Activated CD4-positive, CD25-positive, alpha-beta regulatory T cell treated with anti-CD3 and anti-CD28 coated beads, Interleukin-2, amount 50 U/mL, for 72 hours (primary cell): ENCODE results near the gene TEC.
"Not testable (repeated sequence)": the region's sequence is repeated elsewhere in the genome, so short reads cannot be mapped to it uniquely, and the experiment has no call there.

Source experiments
- DNase-seq: peaks from one replicate; pipeline ENCODE4 v3.0.0; 2021

The TEC gene

DNA sequence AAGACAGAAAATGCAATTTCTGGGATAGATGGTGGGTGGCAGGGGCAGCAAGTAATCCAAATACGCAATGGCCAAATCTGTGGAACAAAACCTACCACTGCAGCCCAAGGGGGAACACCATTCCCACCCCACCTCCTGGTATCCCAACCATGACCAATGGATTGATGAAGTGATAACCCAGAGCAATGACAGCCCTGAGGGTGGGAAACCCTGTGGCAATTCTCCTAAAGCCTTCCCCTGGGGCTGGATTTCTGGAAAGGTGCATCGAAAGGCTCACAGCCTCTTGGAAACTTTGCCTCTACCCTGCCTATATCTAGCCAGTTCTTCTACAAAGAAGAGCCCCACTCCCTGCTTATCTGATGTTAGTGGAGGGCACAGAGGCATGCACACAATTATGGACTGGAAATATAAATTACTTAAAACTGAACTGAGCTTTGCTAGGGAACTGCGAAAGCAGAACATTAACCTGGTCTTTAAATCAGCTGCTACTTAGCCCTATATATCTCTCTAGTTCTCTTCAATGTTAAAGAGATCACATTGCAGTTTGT is 75.6 kb downstream of the TEC start:
- DNase-seq: no peak

DNA sequence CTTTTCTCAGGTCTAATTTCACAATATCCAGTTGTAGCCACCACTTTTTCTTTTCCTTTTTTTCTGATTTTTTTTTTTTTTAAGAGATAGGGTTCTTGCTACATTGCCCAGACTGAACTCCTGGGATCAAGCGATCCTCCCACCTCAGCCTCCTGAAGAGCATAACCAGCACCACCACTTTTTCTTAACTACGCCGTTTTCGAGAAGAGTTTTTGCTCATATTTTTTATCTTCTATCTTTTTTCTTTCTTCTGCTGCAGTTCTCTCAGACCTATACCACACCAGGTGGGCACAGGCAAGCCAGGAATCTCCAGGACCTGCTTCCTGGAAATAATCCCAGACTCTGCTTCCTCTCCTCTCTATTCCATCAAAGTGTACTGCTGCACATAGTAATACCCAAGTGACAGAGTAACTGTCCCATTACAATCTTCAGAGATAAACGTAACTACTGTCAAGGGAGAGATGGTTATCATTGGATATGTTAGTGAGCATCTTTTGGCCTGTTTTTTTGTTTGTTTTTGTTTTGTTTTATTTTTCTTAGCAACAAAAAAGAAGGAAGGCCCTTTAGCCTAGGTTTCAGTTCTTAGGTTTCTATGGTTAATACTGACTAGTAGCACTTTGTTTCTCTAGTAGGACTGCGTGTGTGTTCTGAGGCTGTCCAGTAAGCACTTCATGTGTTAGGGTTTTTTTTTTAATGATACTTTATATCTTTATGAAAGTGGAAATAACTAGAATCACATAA is 76.4 kb downstream of the TEC start:
- DNase-seq: no peak

DNA sequence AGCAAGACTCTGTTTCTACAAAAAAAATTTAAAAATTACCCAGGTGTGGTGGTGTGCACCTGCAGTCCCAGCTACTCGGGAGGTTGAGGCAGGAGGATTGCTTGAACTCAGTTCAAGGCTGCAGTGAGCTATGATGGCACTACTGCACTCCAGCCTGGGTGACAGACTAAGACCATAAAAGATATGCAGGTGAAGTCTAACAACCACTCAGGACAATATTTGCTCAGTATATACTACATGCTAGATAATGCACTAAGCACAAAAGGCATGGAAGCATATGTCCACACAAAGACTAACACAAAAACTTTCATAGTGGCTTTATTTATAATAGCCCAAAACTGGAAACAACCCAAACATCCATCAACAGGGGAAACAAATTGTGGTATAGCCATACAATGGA is 77.9 kb downstream of the TEC start:
- DNase-seq: no peak

DNA sequence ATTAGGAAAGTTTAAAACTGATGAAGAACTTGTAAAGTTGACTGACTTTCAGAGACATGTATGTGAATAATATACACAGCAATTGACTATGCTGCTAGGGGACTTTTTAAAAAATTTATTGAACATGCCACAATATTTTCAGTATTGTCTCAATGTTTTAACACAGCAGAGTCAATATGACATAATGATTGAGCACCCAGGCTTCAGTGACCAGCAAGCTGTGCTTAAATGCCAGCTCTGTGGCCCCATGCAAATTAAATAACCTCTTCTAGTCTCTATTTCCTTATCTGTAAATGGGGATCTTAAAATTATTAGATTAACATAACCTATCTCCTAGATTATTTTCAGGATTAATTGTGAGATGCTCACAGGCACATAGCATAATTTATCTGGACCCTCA is 78.8 kb downstream of the TEC start:
- no peak for DNase-seq

DNA sequence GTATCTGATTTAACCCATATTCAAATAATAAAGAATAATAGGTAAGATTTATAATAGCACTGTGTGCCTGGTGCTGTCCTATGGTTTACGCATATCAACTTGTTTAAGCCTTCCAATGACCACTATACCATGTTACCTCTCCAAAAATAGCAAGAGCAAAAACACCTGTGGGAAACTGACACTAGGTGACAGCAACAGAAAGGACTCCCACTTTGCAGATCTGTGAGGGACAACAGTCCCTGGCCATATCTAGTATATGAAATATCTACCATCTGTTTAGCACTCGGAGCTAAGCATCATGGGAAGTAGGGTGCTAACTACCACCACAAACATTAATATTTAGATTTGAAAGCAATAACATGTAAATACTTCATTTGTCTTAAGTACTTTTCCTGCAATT is 79.9 kb downstream of the TEC start:
- DNase-seq: no peak

DNA sequence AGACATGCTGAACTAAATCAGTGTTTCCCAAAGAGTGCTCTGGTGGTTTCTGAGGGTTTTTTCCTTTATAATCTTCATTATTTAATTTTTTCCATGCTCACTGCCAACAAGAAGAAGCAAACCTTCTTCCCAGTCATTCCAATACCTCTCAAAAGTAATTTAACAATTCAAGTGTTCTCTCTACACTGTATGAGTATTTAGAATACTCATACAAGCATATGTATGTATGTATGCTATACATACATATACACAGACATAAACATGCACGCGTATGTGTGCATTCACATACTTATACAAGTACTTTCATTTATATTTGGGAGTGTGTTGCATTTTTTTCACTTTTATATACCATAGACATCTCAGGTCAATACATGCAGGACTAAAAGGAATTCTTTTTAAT is 81.2 kb downstream of the TEC start:
- no peak for DNase-seq

DNA sequence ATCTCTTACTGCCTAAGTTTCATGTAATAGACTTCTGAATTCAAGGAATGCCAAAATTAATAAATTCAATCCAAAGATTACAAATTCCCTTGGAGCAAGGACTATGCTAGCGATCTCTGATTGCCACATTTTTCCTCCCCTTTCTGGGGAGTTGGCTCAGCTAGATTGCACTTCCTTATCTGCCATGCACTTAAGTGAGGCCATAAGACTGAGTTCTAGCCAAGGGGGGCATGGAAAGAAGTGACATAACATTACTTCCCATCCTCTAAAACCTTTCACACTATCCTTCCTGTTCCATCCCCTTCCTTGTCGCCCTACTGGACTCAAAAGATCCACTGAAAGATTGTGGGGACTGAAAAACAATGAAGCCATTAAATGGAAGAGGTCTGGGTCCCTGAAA is 81.8 kb downstream of the TEC start:
- no peak for DNase-seq

DNA sequence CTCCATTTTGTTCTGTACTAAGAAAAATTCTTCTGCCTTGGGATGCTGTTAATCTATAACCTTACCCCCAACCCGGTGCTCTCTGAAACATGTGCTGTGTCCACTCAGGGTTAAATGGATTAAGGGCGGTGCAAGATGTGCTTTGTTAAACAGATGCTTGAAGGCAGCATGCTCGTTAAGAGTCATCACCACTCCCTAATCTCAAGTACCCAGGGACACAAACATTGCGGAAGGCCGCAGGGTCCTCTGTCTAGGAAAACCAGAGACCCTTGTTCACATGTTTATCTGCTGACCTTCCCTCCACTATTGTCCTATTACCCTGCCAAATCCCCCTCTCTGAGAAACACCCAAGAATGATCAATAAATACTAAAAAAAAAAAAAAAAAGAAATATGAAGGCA is 82.6 kb downstream of the TEC start:
- DNase-seq: not testable (repeated sequence)

DNA sequence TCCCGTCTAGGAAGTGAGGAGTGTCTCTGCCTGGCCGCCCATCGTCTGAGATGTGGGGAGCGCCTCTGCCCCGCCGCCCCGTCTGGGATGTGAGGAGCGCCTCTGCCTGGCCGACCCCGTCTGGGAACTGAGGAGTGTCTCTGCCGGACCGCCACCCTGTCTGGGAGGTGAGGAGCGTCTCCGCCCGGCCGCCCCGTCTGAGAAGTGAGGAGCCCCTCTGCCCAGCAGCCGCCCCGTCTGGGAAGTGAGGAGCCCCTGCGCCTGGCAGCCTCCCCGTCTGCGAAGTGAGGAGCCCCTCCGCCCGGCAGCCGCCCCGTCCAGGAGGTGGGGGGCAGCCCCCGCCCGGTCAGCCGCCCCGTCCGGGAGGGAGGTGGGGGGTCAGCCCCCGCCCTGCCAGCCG is 83.2 kb downstream of the TEC start:
- DNase-seq: not testable (repeated sequence)

DNA sequence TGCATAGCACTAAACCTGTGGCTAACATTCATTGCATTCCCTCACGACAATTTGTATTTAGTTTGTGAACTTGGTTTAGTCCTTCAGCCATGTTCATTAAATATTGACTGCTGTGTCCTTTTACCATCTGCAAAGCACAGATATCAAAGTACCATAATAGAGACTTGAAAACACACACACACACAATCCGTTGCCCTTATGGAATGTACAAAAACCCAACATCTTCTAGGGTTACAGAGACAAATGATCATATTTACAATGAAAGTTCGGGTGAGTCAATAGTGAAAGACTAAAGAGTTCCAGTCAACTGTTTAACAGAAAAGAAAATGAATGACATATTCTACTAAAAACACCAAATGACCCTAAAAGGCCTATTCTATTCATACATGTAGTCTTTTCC is 84.8 kb downstream of the TEC start:
- no peak for DNase-seq

DNA sequence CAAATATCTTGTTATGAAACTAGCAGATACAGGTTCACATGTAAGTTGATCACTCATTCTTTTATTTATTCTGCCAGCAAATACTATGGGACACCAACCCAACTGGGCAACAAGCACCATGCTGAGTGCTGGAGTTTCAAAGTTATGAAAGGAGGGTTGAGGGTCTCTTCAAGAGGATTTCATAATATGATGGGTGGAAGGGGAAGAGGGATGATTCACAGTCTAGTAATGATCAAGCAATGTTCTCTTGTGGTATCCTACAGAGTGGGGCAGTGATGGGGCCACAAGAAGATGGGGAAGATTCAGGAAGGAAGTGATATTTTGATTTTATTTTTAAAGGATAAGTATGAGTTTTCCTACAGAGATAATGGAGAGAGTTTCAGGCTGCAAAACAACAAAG is 89.4 kb downstream of the TEC start:
- DNase-seq: no peak

DNA sequence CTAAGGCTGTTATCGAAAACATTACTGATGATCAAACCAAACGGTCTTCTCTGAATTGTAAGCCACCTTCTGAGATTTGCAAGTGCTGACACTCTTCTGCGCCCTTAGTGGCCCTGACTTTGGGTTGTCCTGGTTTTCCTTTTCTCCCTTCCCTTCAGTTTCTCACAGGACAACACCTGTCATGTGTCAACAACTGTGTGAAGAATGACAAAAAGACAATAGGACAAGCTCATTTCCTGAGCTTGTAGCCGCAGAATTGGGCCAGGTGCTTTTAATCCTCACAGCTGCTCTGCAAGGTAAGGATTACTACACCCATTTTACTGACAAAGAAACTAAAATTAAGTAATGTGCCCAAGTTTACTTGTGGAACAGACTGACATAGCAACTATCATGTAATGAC is 90.7 kb downstream of the TEC start:
- no peak for DNase-seq

DNA sequence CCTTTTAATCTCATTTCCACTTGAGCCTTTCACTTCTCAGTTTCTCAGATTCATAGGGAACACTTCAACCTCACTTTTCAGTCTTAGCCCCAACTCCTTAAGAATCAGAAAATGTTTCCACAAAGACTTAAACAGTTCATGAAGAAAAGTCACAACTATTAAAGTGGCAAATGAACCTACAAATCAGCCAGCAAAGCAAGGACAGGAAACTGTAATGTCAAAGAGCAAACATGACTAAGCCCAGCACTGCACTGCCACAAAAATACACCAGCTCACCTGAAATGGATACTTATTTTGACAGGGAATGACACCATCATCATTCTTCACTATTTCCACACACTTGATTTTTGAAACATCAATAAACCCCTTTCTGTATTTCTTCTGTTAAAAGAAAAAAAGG is 93.8 kb downstream of the TEC start:
- DNase-seq: no peak

DNA sequence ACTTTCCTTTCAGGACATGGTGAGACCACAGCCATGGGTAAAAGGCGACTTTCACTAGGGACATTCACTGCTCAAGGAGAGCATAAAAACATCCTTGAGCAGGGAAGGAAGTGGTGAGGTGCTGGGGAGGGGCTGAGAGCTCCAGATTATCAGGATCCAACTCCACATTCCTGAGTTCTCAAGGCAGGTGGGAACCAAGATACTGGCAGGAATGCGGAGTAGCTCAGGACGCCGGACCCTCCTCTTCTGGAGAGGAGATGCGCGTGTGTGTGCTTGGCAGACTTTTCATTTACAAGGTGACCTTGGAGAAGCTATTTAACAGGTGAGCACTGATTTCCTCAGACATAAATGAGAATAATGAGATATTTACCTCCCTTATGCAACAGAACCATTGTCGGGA is 94.3 kb downstream of the TEC start:
- no peak for DNase-seq

DNA sequence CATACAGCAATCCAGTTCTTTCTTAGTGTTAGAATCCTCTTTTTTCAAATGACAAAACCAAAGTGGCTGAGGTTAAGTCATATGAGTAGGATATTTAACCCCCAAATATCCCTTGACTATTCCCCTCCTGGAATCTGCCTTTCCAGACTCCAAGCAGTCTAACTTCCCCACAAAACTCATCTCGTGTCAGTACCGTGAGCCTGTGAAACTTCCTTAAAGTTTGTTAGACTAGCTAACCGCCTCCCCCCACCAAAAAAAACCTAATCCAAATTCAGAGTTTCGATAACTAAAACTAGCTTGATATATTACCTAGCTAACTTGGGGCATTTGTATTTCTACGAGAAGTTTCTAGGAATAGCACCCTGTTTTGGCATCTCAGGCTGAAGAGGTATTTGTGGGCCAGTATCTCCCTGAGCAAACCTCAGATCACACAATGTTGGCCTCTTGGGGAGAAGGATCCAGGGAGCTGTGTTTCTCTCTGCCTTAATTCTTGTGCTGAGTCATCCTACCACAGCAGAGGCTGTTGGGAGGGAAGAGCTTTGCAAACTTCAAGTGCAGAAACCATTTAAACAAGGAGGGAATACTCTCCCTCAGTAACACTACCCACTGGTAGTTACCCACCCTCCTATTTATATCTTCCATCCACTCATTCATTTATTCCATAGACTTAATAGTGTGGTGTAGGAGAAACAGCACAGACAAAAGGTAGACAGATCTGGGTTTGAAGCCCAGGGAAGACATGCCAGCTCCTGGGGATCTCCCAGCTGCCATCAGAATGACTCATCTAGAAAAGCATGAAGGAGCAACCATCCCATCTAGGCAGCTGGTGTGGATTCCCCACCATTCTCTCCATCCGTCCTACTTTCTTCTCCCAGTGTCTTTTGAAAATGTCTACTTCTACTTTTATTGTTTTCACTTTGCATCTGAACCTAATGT is 96.3 kb downstream of the TEC start:
- DNase-seq: no peak

DNA sequence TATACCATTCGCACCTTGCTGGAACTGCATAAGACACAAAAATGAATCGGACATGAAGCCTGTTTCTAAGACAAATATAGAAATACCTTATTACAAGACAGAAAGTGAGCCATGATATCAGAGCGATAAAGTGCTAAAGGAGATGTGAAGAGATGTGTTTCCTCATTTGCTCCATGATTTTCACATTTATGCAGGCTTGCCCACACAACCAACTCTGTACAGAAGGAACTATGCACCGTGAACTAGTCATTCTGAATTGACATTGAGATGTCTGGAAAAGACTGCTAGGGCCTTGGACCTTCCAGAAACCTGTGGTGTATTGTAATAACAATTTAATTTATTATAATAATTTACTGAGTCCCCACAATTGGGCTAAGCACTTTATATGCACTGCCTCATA is 97.0 kb downstream of the TEC start:
- DNase-seq: no peak

DNA sequence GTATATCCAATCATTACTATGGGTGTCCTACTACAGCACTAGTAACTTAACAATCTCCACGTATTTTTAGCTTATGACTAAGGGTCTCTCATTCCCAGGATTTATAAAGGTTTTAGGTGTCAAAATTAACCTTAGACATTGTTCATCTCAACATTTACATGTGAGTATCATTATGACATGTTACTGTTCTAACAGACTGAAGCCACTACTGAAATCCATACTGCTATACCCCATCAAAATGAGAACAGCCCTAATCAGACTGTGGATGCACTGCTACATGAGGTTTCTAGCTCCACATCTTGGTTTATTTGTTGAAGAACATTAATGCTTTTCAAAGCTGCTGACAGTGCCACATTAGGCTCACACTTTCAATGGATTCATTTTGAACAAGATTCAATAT is 100.0 kb downstream of the TEC start:
- no peak for DNase-seq

DNA sequence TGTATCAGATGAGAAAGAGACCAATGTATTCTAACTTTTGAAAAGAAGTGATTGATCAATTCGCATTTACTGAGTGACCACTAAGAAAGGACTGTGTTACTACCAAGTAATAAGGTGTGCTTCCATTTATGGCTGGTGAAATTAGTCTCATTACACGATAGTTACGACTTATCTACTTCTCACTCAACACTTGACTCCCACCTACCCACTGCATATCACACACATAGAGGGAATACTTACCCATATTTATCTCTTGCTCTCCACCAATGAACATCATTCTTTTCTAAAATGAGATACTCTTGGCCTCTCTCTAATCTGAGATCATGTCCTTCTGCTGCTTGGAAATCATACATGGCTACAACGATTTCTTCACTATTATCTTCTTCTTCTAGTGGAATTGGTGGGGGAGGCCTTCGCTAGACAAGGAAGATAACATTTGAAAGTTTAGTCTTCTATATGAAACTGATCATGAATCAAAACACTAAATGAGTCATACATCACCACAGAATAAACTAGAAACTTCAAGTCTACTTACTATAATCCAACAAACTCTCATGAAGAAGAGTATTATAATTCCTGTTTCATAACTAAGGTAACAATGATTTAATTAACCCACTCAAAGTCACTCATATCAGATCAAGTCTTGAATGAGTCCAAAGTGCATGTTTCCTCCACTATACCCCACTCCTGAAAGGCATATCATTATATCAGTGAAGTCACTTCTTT is 101.9 kb downstream of the TEC start:
- no peak for DNase-seq

DNA sequence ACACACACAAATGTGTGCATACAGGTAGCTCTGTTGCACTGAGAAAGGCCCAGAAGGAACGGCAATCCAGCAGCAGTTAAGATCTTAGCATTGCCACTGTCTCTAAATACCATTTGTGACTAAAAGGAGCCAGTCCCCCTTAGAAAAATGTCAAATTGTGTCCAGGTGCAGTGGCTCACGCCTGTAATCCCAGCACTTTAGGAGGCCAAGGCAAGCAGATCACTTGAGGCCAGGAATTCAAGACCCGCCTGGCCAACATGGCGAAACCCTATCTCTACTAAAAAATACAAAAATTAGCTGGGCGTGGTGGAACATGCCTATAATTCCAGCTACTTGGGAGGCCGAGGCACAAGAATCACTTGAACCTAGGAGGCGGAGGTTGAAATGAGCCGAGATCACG is 105.1 kb downstream of the TEC start:
- not testable (repeated sequence) for DNase-seq

DNA sequence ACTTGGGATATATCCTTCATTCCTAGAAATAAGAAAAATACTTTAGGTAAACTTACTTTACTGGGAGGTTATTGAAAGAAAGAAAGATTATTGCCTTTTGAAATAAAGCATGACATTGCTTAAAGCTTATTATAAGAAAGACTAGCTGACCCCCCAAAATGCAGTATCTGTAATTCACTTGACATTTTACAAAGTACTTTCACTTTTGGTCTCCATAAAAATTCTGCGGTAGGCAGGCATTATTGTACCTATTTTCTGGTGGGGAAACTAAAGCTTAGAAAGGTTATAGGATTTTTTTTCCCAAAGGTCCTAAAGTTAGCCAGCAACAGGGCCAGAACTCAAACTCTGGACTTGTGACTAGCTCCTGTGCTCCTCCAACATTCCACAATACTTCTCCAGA is 105.9 kb downstream of the TEC start:
- no peak for DNase-seq

DNA sequence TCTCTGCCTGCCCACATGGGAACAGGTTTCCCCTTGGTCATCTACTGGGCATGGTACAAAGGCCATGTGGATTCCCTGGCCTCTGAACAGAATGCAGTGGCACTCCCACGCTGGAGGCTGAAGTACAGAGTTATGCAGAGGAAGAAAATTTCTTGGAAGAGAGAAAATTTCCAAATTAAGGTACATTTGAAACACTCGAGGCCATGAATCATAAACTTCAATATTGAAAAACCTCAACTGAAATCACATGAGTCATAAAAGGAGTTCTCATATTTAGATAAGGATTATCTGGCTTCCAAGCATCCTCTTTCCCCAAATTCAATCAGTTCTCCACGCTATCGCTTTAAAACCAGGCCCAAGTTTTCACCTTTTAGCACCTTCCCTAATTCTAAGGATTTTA is 107.5 kb downstream of the TEC start:
- no peak for DNase-seq

DNA sequence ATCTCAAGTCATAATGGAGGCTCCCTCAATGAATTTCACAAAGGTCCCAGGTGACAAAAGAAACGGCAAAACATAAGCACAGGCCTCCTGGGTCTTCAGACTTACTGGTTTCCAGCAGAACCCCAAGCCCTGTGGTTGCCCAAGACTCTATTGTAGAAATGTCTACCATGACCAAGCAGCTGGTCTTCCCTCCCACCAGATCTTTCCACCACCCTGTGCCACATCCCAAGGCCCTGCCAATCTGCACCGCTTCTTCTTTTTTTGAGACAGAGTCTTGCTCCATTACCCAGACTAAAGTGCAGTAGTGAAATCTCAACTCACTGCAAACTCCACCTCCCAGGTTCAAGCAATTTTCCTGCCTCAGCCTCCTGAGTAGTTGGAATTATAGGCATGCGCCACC is 112.4 kb downstream of the TEC start:
- no peak for DNase-seq

DNA sequence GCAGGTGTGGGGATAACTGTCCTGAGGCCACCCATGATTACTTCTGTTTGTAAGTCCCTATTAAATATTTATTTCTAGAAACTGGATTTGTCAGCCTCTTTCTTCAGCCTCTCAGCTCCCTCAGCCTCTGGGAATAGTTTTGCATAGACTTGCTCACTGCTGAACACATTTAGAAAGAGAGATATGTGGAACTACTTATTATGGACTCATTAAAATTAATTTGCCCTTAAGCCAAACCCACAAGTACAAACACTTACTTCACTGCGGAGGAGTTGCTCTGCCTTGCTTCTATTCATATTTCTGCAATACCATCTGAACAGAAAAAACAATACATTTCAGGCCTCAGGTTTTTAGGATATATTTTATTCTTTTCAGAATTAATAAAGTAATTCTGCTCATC is 113.2 kb downstream of the TEC start:
- DNase-seq: no peak
